ENCODE measurements around the gene SRSF7. TPM values are rescaled to one million over a fixed set of nuclear protein-coding genes. Genes with fewer than 3 reads are reported as not detected.

SRSF7 gene
- total and polyA plus RNA-seq, 8 donors, result 57.9 to 163 (median 95.4) TPM

- 79 to 83% (median 82%) methylated on average over 7 of the region's 7 CpGs for WGBS, 5 donors
- Histone ChIP-seq H3K4me3 (no peak overlapping the region), H3K9me3 (no peaks in the 10 kb centered on the region), H3K27me3 (no peaks in the 10 kb centered on the region), H3K4me1 (peaks cover 7 to 18% (median 13%) of the 10 kb centered on the region in 4 donors), H3K36me3 (peaks cover 0 to 11% (median 7%) of the 10 kb centered on the region in 4 donors), H3K27ac (no peak overlapping the region)
- no peak for DNase-seq
- TF ChIP-seq POLR2A (IDR thresholded peaks at IDR 0.05) (no peak), POLR2AphosphoS5 (IDR thresholded peaks at IDR 0.05) (no peak), EP300 (IDR thresholded peaks at IDR 0.05) (no peak), CTCF (IDR thresholded peaks at IDR 0.05) (no peak)
- intact Hi-C loops (cut with DNase I; ENCODE audit: low total_unique reads), result no loop called here
Observed at GRCh38 chr2:38775921-38776225, 24.7 kb upstream of the SRSF7 start.

GRCh38 chr2:38775097-38775920, 24.1 kb upstream of the SRSF7 start:
- intact Hi-C loops (cut with DNase I; ENCODE audit: low total_unique reads), result no loop called here
- no peaks in the 10 kb centered on the region for H3K9me3 ChIP-seq
- peaks cover 0 to 5% (median 2%) of the 10 kb centered on the region in 4 donors for H3K36me3 ChIP-seq
- no peaks in the 10 kb centered on the region for H3K27me3 ChIP-seq
- no peak overlapping the region for H3K27ac ChIP-seq
- no peak for DNase-seq
- H3K4me3 ChIP-seq, result no peak overlapping the region
- H3K4me1 ChIP-seq, result peaks cover 7 to 18% (median 13%) of the 10 kb centered on the region in 4 donors
- 85 to 86% (median 86%) methylated on average over 17 of the region's 17 CpGs for WGBS, 5 donors
- TF ChIP-seq EP300 (IDR thresholded peaks at IDR 0.05), result no peak
- no peak for TF ChIP-seq POLR2AphosphoS5 (IDR thresholded peaks at IDR 0.05)
- TF ChIP-seq POLR2A (IDR thresholded peaks at IDR 0.05), result no peak
- TF ChIP-seq CTCF (IDR thresholded peaks at IDR 0.05), result no peak

GRCh38 chr2:38771632-38772031, 20.5 kb upstream of the SRSF7 start:
- no peak overlapping the region for H3K27ac ChIP-seq
- intact Hi-C loops (cut with DNase I; ENCODE audit: low total_unique reads), result no loop called here
- H3K4me1 ChIP-seq, result peaks cover 0 to 5% (median 0%) of the 10 kb centered on the region in 4 donors
- DNase-seq, result no peak
- WGBS, 5 donors, result 55 to 67% (median 62%) methylated on average over 5 of the region's 5 CpGs
- H3K9me3 ChIP-seq, result no peaks in the 10 kb centered on the region
- no peaks in the 10 kb centered on the region for H3K27me3 ChIP-seq
- TF ChIP-seq EP300 (IDR thresholded peaks at IDR 0.05), result no peak
- H3K4me3 ChIP-seq, result no peak overlapping the region
- H3K36me3 ChIP-seq, result no peaks in the 10 kb centered on the region

GRCh38 chr2:38765551-38765950, 14.4 kb upstream of the SRSF7 start:
- Histone ChIP-seq H3K4me3 (no peak overlapping the region), H3K27me3 (no peaks in the 10 kb centered on the region), H3K36me3 (no peaks in the 10 kb centered on the region), H3K9me3 (no peaks in the 10 kb centered on the region), H3K4me1 (peaks cover 0 to 16% (median 5%) of the 10 kb centered on the region in 4 donors), H3K27ac (no peak overlapping the region)
- no peak for DNase-seq
- 35 to 70% (median 51%) methylated on average over 5 of the region's 5 CpGs for WGBS, 5 donors
- intact Hi-C loops (cut with DNase I; ENCODE audit: low total_unique reads), result no loop called here
- TF ChIP-seq POLR2AphosphoS5 (IDR thresholded peaks at IDR 0.05), result no peak
- no peak for TF ChIP-seq POLR2A (IDR thresholded peaks at IDR 0.05)

- Histone ChIP-seq H3K27ac (no peak overlapping the region), H3K4me1 (peaks cover 0 to 16% (median 5%) of the 10 kb centered on the region in 4 donors), H3K9me3 (no peaks in the 10 kb centered on the region), H3K36me3 (no peaks in the 10 kb centered on the region), H3K4me3 (no peak overlapping the region), H3K27me3 (no peaks in the 10 kb centered on the region)
- no peak for DNase-seq
- intact Hi-C loops (cut with DNase I; ENCODE audit: low total_unique reads), result no loop called here
- WGBS, 5 donors, result 22 to 50% (median 34%) methylated on average over 4 of the region's 4 CpGs
- no peak for TF ChIP-seq EP300 (IDR thresholded peaks at IDR 0.05)
- TF ChIP-seq CTCF (IDR thresholded peaks at IDR 0.05), result no peak
- TF ChIP-seq POLR2A (IDR thresholded peaks at IDR 0.05), result no peak
- TF ChIP-seq POLR2AphosphoS5 (IDR thresholded peaks at IDR 0.05), result no peak
Observed at GRCh38 chr2:38765149-38765548, 14.0 kb upstream of the SRSF7 start.
